ENCODE measurements around the gene HSPA12B.

GRCh38 chr20:3741836-3742458 is 9.5 kb downstream of the HSPA12B start:
- no peak for TF ChIP-seq PKNOX1 (IDR thresholded peaks at IDR 0.05)
- TF ChIP-seq FOXK2 (IDR thresholded peaks at IDR 0.05) = no peak
- TF ChIP-seq SUZ12 (IDR thresholded peaks at IDR 0.05) = no peak
